ENCODE data around the gene FRK.
"Not testable (repeated sequence)": the region's sequence is repeated elsewhere in the genome, so short reads cannot be mapped to it uniquely, and the experiment has no call there.

Gene FRK

DNA sequence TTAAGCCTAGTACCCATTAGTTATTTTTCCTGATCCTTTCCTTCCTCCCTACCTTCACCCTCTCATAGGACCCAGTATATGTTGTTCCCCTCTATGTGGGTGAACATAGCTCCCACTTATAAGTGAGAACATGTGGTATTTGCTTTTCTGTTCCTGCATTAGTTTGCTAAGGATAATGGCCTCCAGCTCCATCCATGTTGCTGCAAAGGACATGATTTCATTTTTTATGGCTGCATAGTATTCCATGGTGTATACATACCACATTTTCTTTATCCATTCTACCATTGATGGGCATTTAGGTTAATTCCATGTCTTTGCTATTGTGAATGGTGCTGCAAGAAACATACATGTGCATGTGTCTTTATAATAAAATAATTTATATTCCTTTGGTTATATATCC is 115.9 kb downstream of the FRK start:
- not testable (repeated sequence) for DNase-seq (ENCODE audit: low spot score)

DNA sequence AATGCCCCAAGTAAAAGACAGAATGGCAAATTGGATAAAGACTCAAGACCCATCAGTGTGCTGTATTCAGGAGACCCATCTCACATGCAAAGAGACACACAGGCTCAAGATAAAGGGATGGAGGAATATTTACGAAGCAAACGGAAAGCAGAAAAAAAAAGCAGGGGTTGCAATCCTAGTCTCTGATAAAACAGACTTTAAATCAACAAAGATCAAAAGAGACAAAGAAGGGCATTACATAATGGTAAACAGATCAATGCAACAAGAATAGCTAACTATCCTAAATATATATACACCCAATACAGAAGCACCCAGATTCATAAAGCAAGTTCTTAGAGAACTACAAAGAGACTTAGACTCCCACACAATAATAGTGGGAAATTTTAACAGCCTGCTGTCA is 123.2 kb downstream of the FRK start:
- not testable (repeated sequence) for DNase-seq (ENCODE audit: low spot score)

- DNase-seq (ENCODE audit: low spot score): no peak
These were observed 125.3 kb downstream of the FRK start for GRCh38 chr6:115935361-115935760.

DNA sequence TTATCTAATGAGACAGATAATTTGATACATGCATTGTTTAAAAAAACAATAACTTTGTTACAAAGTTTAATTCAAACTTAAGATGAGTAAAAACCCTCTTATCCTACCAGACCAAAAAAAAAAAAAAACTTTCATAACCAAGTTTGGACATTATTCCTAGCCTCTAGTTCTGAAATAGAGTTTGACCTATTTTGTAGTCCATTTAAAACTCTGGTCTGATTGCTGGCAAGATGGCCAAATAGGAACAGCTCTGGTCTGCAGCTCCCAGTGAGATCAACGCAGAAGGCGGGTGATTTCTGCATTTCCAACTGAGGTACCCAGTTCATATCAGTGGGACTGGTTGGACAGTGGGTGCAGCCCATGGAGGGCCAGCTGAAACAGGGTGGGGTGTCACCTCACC is 125.9 kb downstream of the FRK start:
- DNase-seq (ENCODE audit: low spot score): no peak

DNA sequence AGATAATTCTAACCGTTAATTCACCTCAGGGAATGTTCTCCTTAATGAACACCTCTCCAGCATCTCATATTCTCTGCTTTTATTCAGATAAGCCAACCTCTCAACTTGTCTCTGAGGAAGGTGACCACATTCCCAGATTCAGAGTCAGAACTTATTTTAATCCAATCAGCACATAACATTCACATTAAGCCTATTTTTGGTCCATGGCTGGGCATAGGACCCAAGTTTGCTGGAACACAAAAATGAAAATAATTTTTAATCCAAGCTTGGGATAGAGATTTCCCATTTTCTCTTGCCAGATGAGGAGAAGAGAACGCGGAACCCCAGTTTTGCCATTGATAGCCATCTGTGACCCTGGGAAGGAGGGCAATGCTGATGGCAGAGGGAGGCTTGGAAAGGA is 126.5 kb downstream of the FRK start:
- DNase-seq (ENCODE audit: low spot score): no peak

DNA sequence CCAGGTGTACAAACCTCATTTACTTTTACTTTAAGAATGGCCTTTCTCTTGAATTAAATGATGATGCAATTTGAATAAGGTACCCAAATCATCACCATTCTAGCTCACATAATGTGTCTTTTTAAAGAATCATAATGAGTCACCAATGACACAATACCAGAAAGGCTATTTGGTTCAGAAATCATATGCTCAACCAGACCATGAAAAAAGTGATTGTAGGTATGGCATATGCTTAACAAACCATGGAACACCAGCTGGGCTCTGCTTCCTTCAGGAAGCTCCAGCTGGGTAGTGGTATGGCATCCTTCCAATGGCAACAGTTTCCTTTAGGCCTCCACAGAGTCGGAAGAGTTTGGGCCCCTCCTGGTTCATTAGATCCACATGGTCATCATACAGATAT is 128.2 kb downstream of the FRK start:
- no peak for DNase-seq (ENCODE audit: low spot score)

- DNase-seq (ENCODE audit: low spot score): not testable (repeated sequence)
These were observed 132.7 kb downstream of the FRK start for GRCh38 chr6:115928000-115928399.

- DNase-seq (ENCODE audit: low spot score): no peak
These were observed 137.7 kb downstream of the FRK start for GRCh38 chr6:115922971-115923370.

GRCh38 chr6:115914098-115914497 is 146.6 kb downstream of the FRK start:
- no peak for DNase-seq (ENCODE audit: low spot score)

- DNase-seq (ENCODE audit: low spot score): no peak
These were observed 150.7 kb downstream of the FRK start for GRCh38 chr6:115909923-115910546.

- DNase-seq (ENCODE audit: low spot score): no peak
These were observed 151.7 kb downstream of the FRK start for GRCh38 chr6:115908906-115909559.

- DNase-seq (ENCODE audit: low spot score): no peak
These were observed 155.2 kb downstream of the FRK start for GRCh38 chr6:115905471-115905870.

GRCh38 chr6:115902436-115902835 is 158.3 kb downstream of the FRK start:
- DNase-seq (ENCODE audit: low spot score): no peak

GRCh38 chr6:115901896-115902295 is 158.8 kb downstream of the FRK start:
- no peak for DNase-seq (ENCODE audit: low spot score)

DNA sequence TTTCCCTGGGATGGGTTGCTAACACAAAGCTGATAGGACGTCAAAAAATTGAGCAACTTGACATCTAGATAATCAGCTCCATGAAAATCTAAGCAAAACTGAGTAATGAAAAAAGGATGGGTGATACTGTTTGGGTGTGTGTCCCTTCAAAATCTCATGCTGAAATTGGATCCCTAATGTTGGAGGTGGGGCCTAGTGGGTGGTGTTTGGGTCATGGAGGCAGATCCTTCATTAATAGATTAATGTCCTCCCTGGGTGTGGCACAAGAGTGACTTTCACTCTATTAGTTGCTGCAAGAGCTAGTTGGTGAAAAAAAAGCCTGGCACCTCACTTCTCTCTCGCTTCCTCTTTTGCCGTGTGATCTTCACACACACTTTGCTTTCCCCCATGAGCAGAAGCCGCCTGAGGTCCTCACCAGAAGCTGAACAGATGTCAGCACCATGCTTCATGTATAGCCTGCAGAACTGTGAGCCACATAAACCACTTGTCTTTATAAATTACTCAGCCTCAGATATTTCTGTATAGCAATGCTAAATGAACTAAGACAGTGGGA is 160.9 kb downstream of the FRK start:
- DNase-seq (ENCODE audit: low spot score): no peak

DNA sequence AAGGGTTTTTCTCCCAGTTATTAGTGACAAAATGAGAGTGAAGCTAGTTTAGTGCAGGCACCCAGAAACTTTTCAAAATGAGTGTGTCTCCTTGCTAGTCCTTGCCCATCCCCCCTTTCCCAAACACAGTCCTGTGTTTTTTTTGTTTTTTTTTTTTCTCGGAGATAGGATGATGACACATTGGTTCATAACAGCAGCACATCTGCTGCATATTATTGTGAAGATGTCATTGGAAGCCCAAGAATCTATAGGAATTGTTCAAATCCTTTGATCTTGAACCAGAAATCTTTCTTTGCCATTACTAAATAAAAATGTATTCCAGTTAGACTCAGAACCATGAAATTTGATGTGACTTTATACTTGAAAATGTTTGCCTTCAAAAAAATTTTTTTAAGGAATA is 162.4 kb downstream of the FRK start:
- no peak for DNase-seq (ENCODE audit: low spot score)

DNA sequence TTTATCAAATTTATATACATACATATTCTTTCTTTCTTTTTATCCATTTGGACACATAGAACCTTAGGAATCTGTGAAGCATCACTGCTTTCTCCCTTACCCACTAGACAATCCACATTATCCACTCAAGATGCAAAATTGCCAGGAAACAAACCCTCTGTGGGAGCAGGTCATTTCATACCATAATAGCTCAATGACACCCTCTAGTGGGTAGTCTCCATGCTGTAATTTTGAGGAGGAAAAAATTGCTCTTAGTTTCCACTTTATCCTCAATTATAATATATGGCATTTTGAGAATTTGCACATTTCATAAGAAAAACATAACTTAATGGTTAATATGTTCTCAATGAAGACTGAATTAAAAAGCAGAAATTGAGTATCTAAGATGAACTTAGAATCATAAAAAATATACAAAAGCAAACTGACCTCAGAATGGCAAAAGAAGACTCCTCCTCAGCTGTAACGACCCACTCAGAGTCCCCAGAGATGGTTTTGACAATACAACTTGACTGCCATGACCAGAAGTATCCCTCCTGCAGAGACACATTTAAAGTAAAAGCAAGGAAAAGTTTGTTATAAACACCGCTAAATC is 164.1 kb downstream of the FRK start:
- DNase-seq (ENCODE audit: low spot score): peak; percentile 29

- no peak for DNase-seq (ENCODE audit: low spot score)
These were observed 166.2 kb downstream of the FRK start for GRCh38 chr6:115894426-115894992.

- no peak for DNase-seq (ENCODE audit: low spot score)
These were observed 168.9 kb downstream of the FRK start for GRCh38 chr6:115891750-115892149.

DNA sequence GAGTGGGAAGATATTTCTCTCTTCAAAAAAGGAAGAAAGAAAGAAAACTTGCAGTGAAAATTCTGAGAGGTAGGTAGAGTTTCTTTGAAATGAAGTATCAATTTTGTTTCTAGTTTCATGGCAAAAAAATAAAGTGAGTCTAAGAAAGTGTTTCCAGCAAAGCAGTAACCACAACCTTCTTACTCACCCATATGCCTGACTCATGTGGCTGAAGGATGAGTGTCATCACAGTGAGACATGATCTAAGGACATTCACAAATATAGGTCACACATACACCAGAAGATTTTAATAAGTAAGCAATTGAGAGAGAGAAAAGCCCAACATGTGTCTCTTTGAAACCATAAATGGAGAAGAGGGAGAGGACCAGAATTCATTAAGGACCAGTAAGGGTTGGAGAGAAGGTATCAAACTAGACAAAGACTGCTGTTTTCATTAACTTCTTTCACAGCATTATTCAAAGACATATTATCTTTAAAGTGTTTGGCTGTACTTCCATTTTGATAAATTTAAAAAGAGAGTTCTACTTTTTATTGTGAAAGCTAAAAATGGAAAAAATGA is 169.5 kb downstream of the FRK start:
- peak; percentile 2 for DNase-seq (ENCODE audit: low spot score)

DNA sequence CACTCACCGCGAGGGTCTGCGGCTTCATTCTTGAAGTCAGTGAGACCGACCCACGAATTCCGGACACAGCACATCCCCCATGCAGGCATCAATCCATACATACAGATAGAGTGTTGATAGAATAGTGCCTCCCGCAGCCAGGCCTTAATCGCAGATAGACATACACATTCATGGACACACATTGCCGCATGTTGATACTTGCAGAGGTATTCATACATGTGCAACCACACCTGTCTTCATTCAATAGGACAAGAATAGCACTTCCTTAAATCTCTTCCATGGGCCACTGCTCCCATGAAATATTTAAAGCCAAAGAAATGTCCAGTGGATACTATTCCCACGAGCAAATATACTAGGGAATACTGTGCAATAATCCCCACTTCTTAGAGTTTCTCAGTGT is 170.5 kb downstream of the FRK start:
- no peak for DNase-seq (ENCODE audit: low spot score)

DNA sequence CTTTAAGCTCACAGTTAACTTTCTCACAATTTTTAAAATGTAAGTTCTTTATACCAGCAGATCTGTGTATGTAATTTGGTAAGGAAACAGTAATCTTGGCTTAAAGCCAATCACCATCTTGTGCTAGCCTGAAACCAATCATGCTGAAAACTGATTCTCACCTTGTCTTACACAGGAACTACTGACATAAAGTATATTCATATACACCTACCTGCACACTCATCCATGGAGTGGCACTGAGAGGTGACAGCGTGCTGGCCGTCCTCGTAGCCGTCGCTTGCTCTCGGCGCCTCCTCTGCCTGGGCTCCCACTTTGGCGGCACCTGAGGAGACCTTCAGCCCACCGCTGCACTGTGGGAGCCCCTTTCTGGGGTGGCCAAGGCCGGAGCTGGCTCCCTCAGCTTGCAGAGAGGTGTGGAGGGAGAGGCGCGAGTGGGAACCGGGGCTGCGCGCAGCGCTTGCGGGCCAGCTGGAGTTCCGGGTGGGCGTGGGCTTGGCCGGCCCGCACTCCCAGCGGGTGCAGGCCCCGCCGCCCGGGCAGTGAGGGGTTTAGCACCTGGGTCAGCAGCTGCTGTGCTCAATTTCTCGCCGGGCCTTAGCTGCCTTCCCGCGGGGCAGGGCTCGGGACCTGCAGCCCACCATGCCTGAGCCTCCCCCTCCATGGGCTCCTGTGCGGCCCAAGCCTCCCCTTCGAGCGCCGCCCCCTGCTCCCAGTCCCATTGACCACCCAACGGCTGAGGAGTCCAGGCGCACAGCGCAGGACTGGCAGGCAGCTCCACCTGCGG is 171.8 kb downstream of the FRK start:
- not testable (repeated sequence) for DNase-seq (ENCODE audit: low spot score)
